Tibial artery (tissue), 4 donors: Measurements from ENCODE around the gene SLC13A3.

ENCODE experiments used
- DNase-seq, 2 donors: peaks; one replicate each; pipeline ENCODE4 v3.0.0-alpha.2; 2019
- H3K27ac ChIP-seq, 2 donors: fragments of 200-600 bp; sonication (generic) in 1 of 2; 1 replicate in 1 of 2; 2 replicates in 1 of 2; pipeline ENCODE4 v1.5.1; 2018 to 2019; ENCODE audit warnings: mild to moderate bottlenecking in 1 of 2
- H3K27me3 ChIP-seq, 2 donors: fragments of 200-600 bp; sonication (generic) in 1 of 2; one replicate each; pipeline versions ENCODE4 v1.5.1 to v1.6.0; 2016 to 2019
- H3K36me3 ChIP-seq, 3 donors: fragments of 200-600 bp; sonication (generic) in 2 of 3; one replicate each; pipeline ENCODE4 v1.5.1; 2016 to 2019; ENCODE audit warnings: mild to moderate bottlenecking in 2 of 3
- H3K4me1 ChIP-seq, 4 donors: fragments of 200-600 bp; sonication (generic) in 2 of 4; 1 replicate in 3 of 4; 2 replicates in 1 of 4; pipeline ENCODE4 v1.5.1; 2016 to 2019
- H3K4me3 ChIP-seq, 2 donors: fragments of 200-600 bp; sonication (generic) in 1 of 2; 1 replicate in 1 of 2; 2 replicates in 1 of 2; pipeline ENCODE4 v1.5.1; 2018 to 2019; ENCODE audit warnings: mild to moderate bottlenecking in 2 of 2
- H3K9me3 ChIP-seq, 3 donors: fragments of 200-600 bp; sonication (generic) in 1 of 3; one replicate each; pipeline ENCODE4 v1.5.1; 2016 to 2019
- CTCF ChIP-seq, 2 experiments: fragments of 200-600 bp in 1 of 2; fragments of 450-650 bp in 1 of 2; IDR thresholded peaks; one replicate each; pipeline ENCODE4 v1.5.1; 2017 to 2019; ENCODE audit warnings: antibody characterized with exemption in 2 of 2, mild to moderate bottlenecking in 1 of 2, moderate library complexity in 1 of 2
- intact Hi-C: fragments of 100-400 bp; cut with DNase I; formaldehyde crosslinking; loops from one replicate; pipeline ENCODE4 v1.15.0; 2023; ENCODE audit warnings: low total_unique reads

The SLC13A3 gene

GRCh38 chr20:46557231-46557956 lies 93.9 kb downstream of the SLC13A3 start:
- no peak for DNase-seq
- Histone ChIP-seq H3K36me3 (no peaks in the 10 kb centered on the region), H3K4me1 (peaks cover 0 to 13% (median 3%) of the 10 kb centered on the region in 4 donors), H3K27me3 (peaks cover 0 to 9% of the 10 kb centered on the region in 2 donors), H3K27ac (no peak overlapping the region), H3K4me3 (no peak overlapping the region), H3K9me3 (no peaks in the 10 kb centered on the region)
- intact Hi-C loops: no loop called here
- no peak for TF ChIP-seq CTCF (IDR thresholded peaks at IDR 0.05)

- intact Hi-C loops: no loop called here
- peaks cover 0 to 13% of the 10 kb centered on the region in 2 donors for H3K27me3 ChIP-seq
- no peaks in the 10 kb centered on the region for H3K9me3 ChIP-seq
- H3K36me3 ChIP-seq: no peaks in the 10 kb centered on the region
- no peak for DNase-seq
- H3K4me1 ChIP-seq: peaks cover 0 to 6% (median 0%) of the 10 kb centered on the region in 4 donors
- no peak for TF ChIP-seq CTCF (IDR thresholded peaks at IDR 0.05)
- H3K4me3 ChIP-seq: no peak overlapping the region
- H3K27ac ChIP-seq: no peak overlapping the region
Observed at GRCh38 chr20:46555370-46555956, 95.8 kb downstream of the SLC13A3 start.

- Histone ChIP-seq H3K27me3 (peaks cover 0 to 18% of the 10 kb centered on the region in 2 donors), H3K27ac (no peak overlapping the region), H3K4me3 (no peak overlapping the region), H3K36me3 (no peaks in the 10 kb centered on the region), H3K9me3 (no peaks in the 10 kb centered on the region), H3K4me1 (peaks cover 0 to 6% (median 0%) of the 10 kb centered on the region in 4 donors)
- intact Hi-C loops: no loop called here
- no peak for TF ChIP-seq CTCF (IDR thresholded peaks at IDR 0.05)
- no peak for DNase-seq
Observed at GRCh38 chr20:46554828-46555227, 96.4 kb downstream of the SLC13A3 start.

GRCh38 chr20:46553926-46554325 lies 97.3 kb downstream of the SLC13A3 start:
- intact Hi-C loops: no loop called here
- DNase-seq: no peak
- TF ChIP-seq CTCF (IDR thresholded peaks at IDR 0.05): no peak
- H3K27ac ChIP-seq: no peak overlapping the region
- peaks cover 0 to 6% (median 0%) of the 10 kb centered on the region in 4 donors for H3K4me1 ChIP-seq
- no peaks in the 10 kb centered on the region for H3K36me3 ChIP-seq
- H3K4me3 ChIP-seq: no peak overlapping the region
- H3K27me3 ChIP-seq: peaks cover 0 to 24% of the 10 kb centered on the region in 2 donors
- H3K9me3 ChIP-seq: no peaks in the 10 kb centered on the region

- Histone ChIP-seq H3K27me3 (peaks cover 0 to 24% of the 10 kb centered on the region in 2 donors), H3K27ac (no peak overlapping the region), H3K4me1 (peaks cover 0 to 6% (median 0%) of the 10 kb centered on the region in 4 donors), H3K9me3 (no peaks in the 10 kb centered on the region), H3K4me3 (no peak overlapping the region), H3K36me3 (no peaks in the 10 kb centered on the region)
- intact Hi-C loops: no loop called here
- no peak for TF ChIP-seq CTCF (IDR thresholded peaks at IDR 0.05)
- DNase-seq: no peak
Observed at GRCh38 chr20:46552460-46553420, 98.5 kb downstream of the SLC13A3 start.
